Kidney (tissue), 14 donors: ENCODE data around the gene USP17L30. TPM values are rescaled to one million over a fixed set of nuclear protein-coding genes. Genes with fewer than 3 reads are reported as not detected.
A peak's percentile ranks its signal among the peaks of the same experiment; 100 is the strongest.
"Not testable (repeated sequence)": the region's sequence is repeated elsewhere in the genome, so short reads cannot be mapped to it uniquely, and the experiment has no call there.

Source experiments
- DNase-seq, 5 donors: peaks; one replicate each; pipeline ENCODE4 v3.0.0-alpha.2; 2013 to 2020
- FAIRE-seq: peaks from 2 replicates; lab custom pipeline; 2012; peaks lifted over from hg19 to GRCh38; lab: Jason Lieb, UNC
- H3K27ac ChIP-seq, 2 donors: one replicate each; pipeline ENCODE4 v1.7.0; 2013; ENCODE audit warnings: low read depth in 2 of 2, low read length in 2 of 2, inconsistent platforms in 1 of 2
- H3K27me3 ChIP-seq: one replicate; pipeline ENCODE4 v1.7.1; 2013; ENCODE audit warnings: low read length, inconsistent platforms; ENCODE audit not compliant: control insufficient read depth, insufficient read depth
- H3K36me3 ChIP-seq, 3 donors: one replicate each; pipeline versions ENCODE4 v1.7.0 to v1.7.1; 2013; ENCODE audit warnings: low read length in 3 of 3, control low read depth in 1 of 3, inconsistent platforms in 1 of 3; ENCODE audit not compliant: insufficient read depth in 3 of 3, control insufficient read depth in 2 of 3
- H3K4me1 ChIP-seq, 3 donors: one replicate each; pipeline versions ENCODE4 v1.7.0 to v1.7.1; 2013; ENCODE audit warnings: low read length in 3 of 3, inconsistent platforms in 1 of 3, low read depth in 1 of 3; ENCODE audit not compliant: control insufficient read depth in 2 of 3, insufficient read depth in 2 of 3
- H3K4me3 ChIP-seq, 3 donors: one replicate each; pipeline versions ENCODE4 v1.7.0 to v1.8.1; 2013; ENCODE audit warnings: low read length in 3 of 3, control low read depth in 1 of 3, inconsistent platforms in 1 of 3
- H3K9ac ChIP-seq, 3 donors: one replicate each; pipeline versions ENCODE4 v1.7.0 to v1.7.1; 2013; ENCODE audit warnings: low read length in 3 of 3, control low read depth in 1 of 3, inconsistent platforms in 1 of 3
- H3K9me3 ChIP-seq, 3 donors: one replicate each; pipeline versions ENCODE4 v1.7.0 to v1.7.1; 2013; ENCODE audit warnings: low read length in 3 of 3, control low read depth in 1 of 3, inconsistent platforms in 1 of 3; ENCODE audit not compliant: control insufficient read depth in 2 of 3, insufficient read depth in 1 of 3
- intact Hi-C: fragments of 100-400 bp; cut with DNase I; formaldehyde crosslinking; loops from one replicate; pipeline ENCODE4 v1.11.1; 2022
- polyA plus RNA-seq: library from polyadenylated mRNA; stranded (reverse); fragments of 350-450 nt; fragmentation: Illumina TruSeq; extraction: RNeasy Lipid Tissue Mini Kit (QIAGEN cat#74804); gene quantifications from one replicate; pipeline ENCODE4 v1.2.3, GENCODE V29; 2014; ENCODE audit warnings: low read depth, low replicate concordance; ENCODE audit not compliant: insufficient read depth
- total RNA-seq: library from RNA; stranded (reverse); fragmentation: NEBNext Ultra II Directional; extraction: Animal tissue kit (Norgen Biotek cat#: 25700); gene quantifications from one replicate; pipeline ENCODE4 v1.2.1, GENCODE V29; 2021
- TF ChIP-seq, protein P1 (sequence below): IDR thresholded peaks from 3 replicates; pipeline ENCODE4 v1.5.1; 2012; ENCODE audit warnings: mild to moderate bottlenecking, moderate library complexity, borderline replicate concordance; ENCODE audit not compliant: insufficient read depth; ENCODE audit errors: extremely low read depth
- donor health status: control.
- donor health status: control.
- donor health status: control.
- donor health status: control.
- donor health status: control.
- donor health status: DM: yes; HTN: yes; CAD: no.
- donor health status: Normal renal cell carcinoma (clear cell type).

Gene USP17L30
- total and polyA plus RNA-seq, 2 donors from 2014 or later, result not detected

DNA sequence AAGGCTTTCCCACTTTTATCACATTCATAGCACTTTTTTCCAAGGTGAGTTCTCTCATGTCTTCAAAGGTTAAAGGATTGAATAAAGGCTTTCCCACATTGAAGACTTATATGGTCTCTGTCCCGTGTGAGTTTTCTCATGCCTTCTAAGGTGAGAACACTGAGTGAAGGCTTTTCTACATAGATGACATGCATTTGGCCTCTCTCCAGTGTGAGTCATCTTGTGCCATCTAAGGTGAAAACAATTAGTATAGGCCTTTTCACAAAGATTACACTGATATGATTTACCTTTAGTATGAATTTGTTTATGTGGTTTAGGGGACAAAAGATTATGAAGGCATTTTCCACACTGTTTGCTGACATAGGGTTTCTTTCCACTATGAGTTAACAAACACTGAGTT lies 21.2 kb downstream of the USP17L30 start:
- Histone ChIP-seq H3K9ac (no peak overlapping the region), H3K27ac (no peak overlapping the region), H3K4me3 (no peak overlapping the region), H3K27me3 (no peaks in the 10 kb centered on the region), H3K9me3 (no peaks in the 10 kb centered on the region), H3K36me3 (no peaks in the 10 kb centered on the region), H3K4me1 (no peaks in the 10 kb centered on the region)
- TF ChIP-seq, protein P1, sequence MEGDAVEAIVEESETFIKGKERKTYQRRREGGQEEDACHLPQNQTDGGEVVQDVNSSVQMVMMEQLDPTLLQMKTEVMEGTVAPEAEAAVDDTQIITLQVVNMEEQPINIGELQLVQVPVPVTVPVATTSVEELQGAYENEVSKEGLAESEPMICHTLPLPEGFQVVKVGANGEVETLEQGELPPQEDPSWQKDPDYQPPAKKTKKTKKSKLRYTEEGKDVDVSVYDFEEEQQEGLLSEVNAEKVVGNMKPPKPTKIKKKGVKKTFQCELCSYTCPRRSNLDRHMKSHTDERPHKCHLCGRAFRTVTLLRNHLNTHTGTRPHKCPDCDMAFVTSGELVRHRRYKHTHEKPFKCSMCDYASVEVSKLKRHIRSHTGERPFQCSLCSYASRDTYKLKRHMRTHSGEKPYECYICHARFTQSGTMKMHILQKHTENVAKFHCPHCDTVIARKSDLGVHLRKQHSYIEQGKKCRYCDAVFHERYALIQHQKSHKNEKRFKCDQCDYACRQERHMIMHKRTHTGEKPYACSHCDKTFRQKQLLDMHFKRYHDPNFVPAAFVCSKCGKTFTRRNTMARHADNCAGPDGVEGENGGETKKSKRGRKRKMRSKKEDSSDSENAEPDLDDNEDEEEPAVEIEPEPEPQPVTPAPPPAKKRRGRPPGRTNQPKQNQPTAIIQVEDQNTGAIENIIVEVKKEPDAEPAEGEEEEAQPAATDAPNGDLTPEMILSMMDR, result no peak
- DNase-seq (no peak), FAIRE-seq (no peak)
- intact Hi-C loops, result no loop called here

DNA sequence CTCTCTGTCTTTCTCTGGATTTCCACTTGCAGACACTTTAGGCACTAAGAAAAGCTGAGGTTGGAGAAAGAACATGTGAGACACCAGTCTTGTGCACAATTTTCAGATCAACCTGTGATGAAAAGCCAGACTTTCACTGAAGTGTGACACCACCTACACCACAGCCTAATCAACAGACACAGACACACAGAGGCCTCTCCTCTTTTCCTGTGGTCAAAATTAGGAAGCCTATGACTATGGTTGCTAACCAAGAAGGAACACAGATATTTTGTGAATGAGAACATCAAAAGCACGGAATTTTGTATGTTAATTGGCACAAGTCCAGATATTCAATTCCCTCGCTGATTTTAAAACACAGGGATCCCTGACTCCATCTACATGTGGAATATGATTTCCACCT lies 26.1 kb downstream of the USP17L30 start:
- H3K27me3 ChIP-seq, DNase-seq, H3K4me1 ChIP-seq, H3K9me3 ChIP-seq, intact Hi-C loops, H3K4me3 ChIP-seq, FAIRE-seq, H3K9ac ChIP-seq, H3K27ac ChIP-seq, H3K36me3 ChIP-seq: not testable (repeated sequence)

DNA sequence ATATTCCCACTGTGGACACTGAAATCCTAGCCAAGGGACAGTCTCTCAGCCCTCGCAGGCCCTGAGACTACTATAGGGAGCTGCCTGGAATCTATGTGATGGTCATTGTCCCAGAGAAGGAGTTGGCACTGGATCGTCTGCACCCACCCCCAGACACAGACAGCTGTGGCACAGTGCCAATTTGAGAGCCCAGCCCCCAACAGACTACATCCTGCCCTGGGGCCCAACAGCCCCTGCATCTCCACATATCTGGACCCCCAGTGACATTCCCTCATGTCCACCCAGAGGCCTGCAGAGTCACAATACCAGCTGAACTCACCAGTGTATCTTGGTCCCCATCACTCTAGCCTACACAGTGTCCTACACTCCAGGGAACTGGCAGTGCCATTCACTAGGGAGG lies 42.8 kb downstream of the USP17L30 start:
- H3K36me3 ChIP-seq, H3K4me3 ChIP-seq, H3K27me3 ChIP-seq, H3K9me3 ChIP-seq, H3K4me1 ChIP-seq, FAIRE-seq, H3K9ac ChIP-seq, H3K27ac ChIP-seq, intact Hi-C loops: not testable (repeated sequence)
- DNase-seq, result peak in 1 of 5 donors; percentile 32

DNA sequence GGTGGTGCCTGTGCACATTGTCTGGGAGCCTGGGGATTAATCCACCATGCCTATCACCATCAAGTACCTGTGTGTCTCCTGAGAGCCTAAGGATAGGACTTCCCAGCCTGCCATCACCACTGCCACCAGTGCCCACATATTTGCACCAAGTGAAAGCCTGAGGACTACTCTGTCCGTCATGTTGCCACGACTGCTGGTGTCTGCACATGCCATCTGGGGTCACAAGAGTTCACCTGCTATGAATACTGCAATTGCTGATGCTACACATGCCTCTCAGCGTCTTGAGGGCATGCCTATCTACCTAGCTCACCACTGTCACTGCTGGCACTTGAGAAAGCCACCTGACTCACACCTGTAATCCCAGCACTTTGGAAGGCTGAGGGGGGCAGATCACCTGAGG lies 43.6 kb downstream of the USP17L30 start:
- H3K4me3 ChIP-seq, H3K9ac ChIP-seq, H3K9me3 ChIP-seq, intact Hi-C loops, FAIRE-seq, H3K27me3 ChIP-seq, H3K4me1 ChIP-seq, DNase-seq, H3K36me3 ChIP-seq, H3K27ac ChIP-seq: not testable (repeated sequence)

DNA sequence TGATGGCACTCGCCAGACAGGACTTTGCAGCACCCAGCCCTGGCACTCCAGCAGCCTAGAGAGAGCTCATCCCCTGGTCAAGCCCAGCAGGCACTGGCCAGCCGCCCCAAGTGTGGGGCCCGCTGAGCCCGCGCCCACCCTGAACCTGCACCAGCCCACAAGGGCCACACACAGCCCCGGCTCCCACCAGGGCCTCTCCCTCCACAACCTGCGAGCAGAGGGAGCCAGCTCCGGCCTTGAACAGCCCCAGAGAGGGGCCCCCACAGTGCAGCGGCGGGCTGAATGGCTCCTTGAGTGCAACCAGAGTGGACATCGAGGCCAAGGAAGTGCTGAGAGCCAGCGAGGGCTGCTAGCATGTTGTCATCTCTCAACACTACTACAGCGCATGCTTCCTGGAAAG lies 46.9 kb downstream of the USP17L30 start:
- FAIRE-seq (no peak), DNase-seq (no peak)
- H3K9me3 ChIP-seq, result no peaks in the 10 kb centered on the region
- intact Hi-C loops, result no loop called here
- no peaks in the 10 kb centered on the region for H3K27me3 ChIP-seq
- H3K4me3 ChIP-seq, result no peak overlapping the region
- H3K27ac ChIP-seq, result no peak overlapping the region
- no peaks in the 10 kb centered on the region for H3K4me1 ChIP-seq
- no peak overlapping the region for H3K9ac ChIP-seq
- H3K36me3 ChIP-seq, result no peaks in the 10 kb centered on the region
- TF ChIP-seq, protein P1, result no peak

Other genes with a start within 250 kb of the USP17L30 start
- gene FAM90A26, start 192.7 kb upstream of the USP17L30 start, total RNA-seq, result not detected
- gene FAM90A26, start 192.7 kb upstream of the USP17L30 start, polyA plus RNA-seq, result not detected
- not detected for gene USP17L10, start 152.5 kb upstream of the USP17L30 start, total RNA-seq
- not detected for gene USP17L10, start 152.5 kb upstream of the USP17L30 start, polyA plus RNA-seq
- not detected for gene USP17L11, start 147.7 kb upstream of the USP17L30 start, total RNA-seq
- gene USP17L11, start 147.7 kb upstream of the USP17L30 start, polyA plus RNA-seq, result not detected
- not detected for gene USP17L12, start 143.0 kb upstream of the USP17L30 start, total RNA-seq
- not detected for gene USP17L12, start 143.0 kb upstream of the USP17L30 start, polyA plus RNA-seq
- gene USP17L13, start 138.2 kb upstream of the USP17L30 start, total RNA-seq, result not detected
- not detected for gene USP17L13, start 138.2 kb upstream of the USP17L30 start, polyA plus RNA-seq
- not detected for gene USP17L15, start 128.7 kb upstream of the USP17L30 start, total RNA-seq
- not detected for gene USP17L15, start 128.7 kb upstream of the USP17L30 start, polyA plus RNA-seq
- 0.41 TPM for gene USP17L17, start 119.2 kb upstream of the USP17L30 start, total RNA-seq
- not detected for gene USP17L17, start 119.2 kb upstream of the USP17L30 start, polyA plus RNA-seq
- not detected for gene USP17L18, start 114.5 kb upstream of the USP17L30 start, total RNA-seq
- gene USP17L18, start 114.5 kb upstream of the USP17L30 start, polyA plus RNA-seq, result not detected
- gene USP17L19, start 109.8 kb upstream of the USP17L30 start, total RNA-seq, result not detected
- not detected for gene USP17L19, start 109.8 kb upstream of the USP17L30 start, polyA plus RNA-seq
- not detected for gene USP17L20, start 105.0 kb upstream of the USP17L30 start, total RNA-seq
- gene USP17L20, start 105.0 kb upstream of the USP17L30 start, polyA plus RNA-seq, result not detected
- gene USP17L21, start 100.3 kb upstream of the USP17L30 start, total RNA-seq, result not detected
- not detected for gene USP17L21, start 100.3 kb upstream of the USP17L30 start, polyA plus RNA-seq
- not detected for gene USP17L22, start 95.5 kb upstream of the USP17L30 start, total RNA-seq
- gene USP17L22, start 95.5 kb upstream of the USP17L30 start, polyA plus RNA-seq, result not detected
- gene USP17L24, start 38.0 kb upstream of the USP17L30 start, total RNA-seq, result not detected
- gene USP17L24, start 38.0 kb upstream of the USP17L30 start, polyA plus RNA-seq, result not detected
- not detected for gene USP17L25, start 33.2 kb upstream of the USP17L30 start, total RNA-seq
- not detected for gene USP17L25, start 33.2 kb upstream of the USP17L30 start, polyA plus RNA-seq
- not detected for gene USP17L26, start 28.5 kb upstream of the USP17L30 start, total RNA-seq
- gene USP17L26, start 28.5 kb upstream of the USP17L30 start, polyA plus RNA-seq, result not detected
- gene USP17L5, start 23.7 kb upstream of the USP17L30 start, total RNA-seq, result not detected
- gene USP17L5, start 23.7 kb upstream of the USP17L30 start, polyA plus RNA-seq, result not detected
- gene USP17L27, start 19.0 kb upstream of the USP17L30 start, total RNA-seq, result not detected
- gene USP17L27, start 19.0 kb upstream of the USP17L30 start, polyA plus RNA-seq, result not detected
- not detected for gene USP17L28, start 14.2 kb upstream of the USP17L30 start, total RNA-seq
- gene USP17L28, start 14.2 kb upstream of the USP17L30 start, polyA plus RNA-seq, result not detected
- not detected for gene USP17L29, start 9.5 kb upstream of the USP17L30 start, total RNA-seq
- gene USP17L29, start 9.5 kb upstream of the USP17L30 start, polyA plus RNA-seq, result not detected
- not detected for gene DEFB131A, start 81.3 kb downstream of the USP17L30 start, total RNA-seq
- gene DEFB131A, start 81.3 kb downstream of the USP17L30 start, polyA plus RNA-seq, result not detected